ENCODE measurements around the gene LOXL3.

- no peak for TF ChIP-seq YY1 (IDR thresholded peaks at IDR 0.05; ENCODE audit: insufficient read depth, insufficient read length)
- no peak for TF ChIP-seq ZNF274 (IDR thresholded peaks at IDR 0.05; ENCODE audit: low read depth, low read length)
- TF ChIP-seq SUZ12 (IDR thresholded peaks at IDR 0.05; ENCODE audit: extremely low read depth, insufficient read depth, insufficient read length) = no peak
Observed at GRCh38 chr2:74582184-74582583, 28.4 kb upstream of the LOXL3 start.

Data from NT2/D1 (cell line).